Bronchial smooth muscle cell (primary cell): ENCODE results near the gene TPTE2. TPM values are rescaled to one million over a fixed set of nuclear protein-coding genes. Genes with fewer than 3 reads are reported as not detected.

ENCODE experiments used
- total RNA-seq: library from RNA; depleted of rRNA; stranded (reverse); fragments of >200 nt; gene quantifications from 2 replicates; pipeline ENCODE4 v1.2.1, GENCODE V29; 2014

The TPTE2 gene
- total RNA-seq = not detected in 2 replicates

DNA sequence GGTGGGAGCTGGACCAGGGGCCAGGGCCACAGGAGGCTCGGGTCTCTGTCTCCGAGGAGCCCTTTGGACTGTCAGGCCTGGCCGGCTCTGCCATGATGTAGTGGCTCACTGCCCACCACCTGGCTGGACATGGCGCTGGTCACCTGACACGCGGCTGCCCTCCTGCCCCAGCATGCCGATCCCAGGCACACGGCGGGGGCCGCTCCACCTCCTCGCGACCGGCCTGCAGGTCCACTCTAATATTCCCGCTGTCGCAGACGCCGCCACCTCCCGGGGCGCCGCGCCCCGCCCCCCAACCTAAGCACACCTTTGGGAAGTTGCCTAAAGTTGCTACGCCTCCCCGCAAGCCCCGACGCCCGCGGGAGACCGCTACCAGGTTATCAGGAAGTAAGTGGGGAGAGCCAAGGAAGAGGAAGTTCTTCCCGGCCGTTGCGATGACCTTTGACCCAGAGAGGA, at the start of gene TPTE2:
Gene TPTE2 (minus strand): TSS at position 406 of the 456 bp plus-strand sequence. CDS start 58,298 bp downstream, outside the sequence.

Other genes starting within 250 kb of the TPTE2 start
- gene MPHOSPH8, start 72.1 kb upstream of the TPTE2 start, total RNA-seq = 15.9 and 16.6 TPM in 2 replicates
- 36.0 and 40.0 TPM in 2 replicates for gene PSPC1, start 221.4 kb upstream of the TPTE2 start, total RNA-seq